Dedifferentiated amniotic fluid mesenchymal stem cell (primary cell): ENCODE measurements around the gene CEP85L.

Experiments
- DNase-seq: peaks from one replicate; pipeline ENCODE4 v3.0.0-alpha.2; 2016; ENCODE audit errors: extremely low spot score

CEP85L gene

GRCh38 chr6:118660218-118660569 lies 8.8 kb upstream of the CEP85L start:
- no peak for DNase-seq

DNA sequence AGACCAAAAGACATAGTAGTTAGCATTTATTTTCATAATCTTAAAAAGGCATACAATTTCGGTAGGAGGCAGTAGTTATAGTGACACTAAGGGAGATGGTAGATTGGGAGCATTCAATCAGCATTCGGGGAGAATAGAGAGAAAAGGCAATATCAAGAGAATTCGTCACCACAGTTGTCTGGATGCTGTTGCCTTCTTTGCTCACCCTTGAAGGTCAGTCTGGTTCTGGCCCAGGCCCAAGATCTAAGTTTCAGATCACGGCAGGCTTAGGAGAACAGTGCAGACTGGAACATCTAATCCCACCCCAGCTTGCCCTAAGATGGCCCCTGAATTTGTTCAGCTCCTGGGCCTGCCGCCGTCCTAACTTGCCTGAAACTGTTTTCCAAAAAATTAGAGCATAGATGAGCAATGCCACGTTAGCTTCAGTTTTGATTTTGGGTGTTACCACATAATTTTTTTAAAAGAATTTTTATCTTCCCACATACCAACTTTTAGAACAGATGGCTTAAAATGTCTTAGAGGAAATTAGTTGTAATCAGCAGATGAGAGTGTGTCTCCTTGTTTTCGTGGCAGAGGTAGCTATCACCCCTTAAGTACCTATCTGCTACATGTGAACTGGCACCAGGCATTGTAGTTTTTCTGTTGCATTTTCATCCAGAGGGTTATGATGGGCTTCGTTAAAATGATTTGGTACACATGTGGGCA lies 8.3 kb upstream of the CEP85L start:
- no peak for DNase-seq

DNA sequence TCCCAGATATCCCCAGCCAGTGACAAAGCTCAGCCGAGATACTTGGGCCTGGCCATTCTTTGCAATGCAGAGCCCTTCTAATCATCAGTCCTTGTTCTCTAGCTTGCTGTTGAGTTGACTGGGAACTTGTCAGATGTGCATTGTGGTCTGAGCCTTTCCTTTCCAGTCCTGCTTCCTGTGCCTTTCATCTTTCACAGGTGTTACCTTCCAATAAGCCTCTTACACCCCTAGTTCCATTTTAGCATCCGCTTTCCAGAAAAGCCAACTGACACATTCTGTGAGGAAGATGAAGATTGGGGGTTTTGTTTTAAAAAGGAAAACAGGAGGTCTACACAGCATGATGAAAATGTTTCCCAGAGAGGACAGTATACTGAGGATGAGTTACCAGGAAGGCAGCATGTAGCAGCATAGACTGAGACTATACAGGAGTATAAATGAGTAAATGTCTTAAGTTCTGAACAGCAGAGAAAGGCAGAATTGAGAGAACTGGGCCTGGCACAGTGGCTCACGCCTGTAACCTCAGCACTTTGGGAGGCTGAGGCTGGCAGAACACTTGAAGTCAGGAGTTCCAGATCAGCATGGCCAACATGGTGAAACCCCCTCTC lies 5.6 kb upstream of the CEP85L start:
- DNase-seq = no peak

- no peak for DNase-seq
These were observed 742 bp upstream of the CEP85L start for GRCh38 chr6:118652051-118652615.

GRCh38 chr6:118650582-118651281 lies 659 bp downstream of the CEP85L start:
- DNase-seq = no peak

DNA sequence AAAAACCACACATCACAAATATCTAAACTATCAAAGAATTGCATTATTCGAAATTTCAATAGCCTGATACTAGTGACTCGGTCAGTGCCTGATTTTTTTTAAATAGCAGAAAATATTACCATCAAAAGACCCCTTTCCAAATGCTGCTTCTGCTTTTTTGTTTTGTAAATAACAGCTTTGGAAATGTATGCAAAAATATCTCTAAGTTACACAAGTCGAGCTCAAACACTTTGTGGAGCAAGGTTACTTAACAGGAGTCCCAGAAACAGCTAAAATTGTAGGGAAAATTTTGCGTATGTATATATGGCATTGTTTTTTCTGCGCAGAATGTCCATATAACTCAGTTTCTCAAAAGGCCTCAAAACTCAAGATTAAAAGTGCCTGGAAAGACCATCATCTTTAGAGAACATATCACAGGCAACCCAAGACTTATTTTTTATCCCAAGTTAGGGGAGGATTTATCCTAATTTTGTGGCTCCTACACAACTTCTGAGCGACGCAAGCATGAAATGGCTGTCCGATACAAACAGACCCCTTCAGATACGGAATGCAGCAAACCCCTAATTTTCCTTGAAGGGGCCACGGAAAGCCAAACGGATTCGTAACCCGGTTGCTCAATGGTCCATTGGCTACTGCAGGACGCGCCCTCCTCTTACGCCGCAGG lies 1.3 kb downstream of the CEP85L start:
- DNase-seq = no peak

DNA sequence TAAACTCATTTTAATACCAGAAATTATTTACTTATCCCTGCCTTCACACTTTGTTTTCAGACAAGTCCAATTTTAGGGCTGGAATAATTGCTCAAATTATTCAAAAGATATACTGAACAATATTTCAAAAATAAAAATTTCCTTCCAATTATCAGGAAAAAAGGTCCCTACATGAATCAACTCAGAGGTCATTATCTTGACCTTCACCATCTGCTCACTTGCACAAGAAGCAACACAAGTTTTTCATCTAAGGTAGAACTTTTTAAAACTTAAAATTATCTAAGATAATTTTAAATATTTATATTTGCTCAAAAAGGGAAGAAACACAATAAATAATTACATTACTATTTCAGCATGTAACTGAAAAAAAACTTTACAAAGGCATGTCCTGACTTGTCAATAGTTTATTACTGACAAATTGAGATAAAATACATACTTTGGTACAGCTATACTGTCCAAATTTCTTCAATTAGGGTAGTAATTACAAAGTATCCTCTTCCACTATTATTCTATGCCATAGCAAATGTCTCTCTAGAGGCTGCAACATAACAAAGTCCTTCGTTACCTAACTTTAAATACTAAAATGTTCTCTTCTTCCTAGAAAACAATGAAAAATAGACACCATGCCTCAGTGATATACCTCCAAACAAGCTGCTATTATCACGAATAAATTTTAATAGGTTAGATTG lies 2.4 kb downstream of the CEP85L start:
- no peak for DNase-seq

DNA sequence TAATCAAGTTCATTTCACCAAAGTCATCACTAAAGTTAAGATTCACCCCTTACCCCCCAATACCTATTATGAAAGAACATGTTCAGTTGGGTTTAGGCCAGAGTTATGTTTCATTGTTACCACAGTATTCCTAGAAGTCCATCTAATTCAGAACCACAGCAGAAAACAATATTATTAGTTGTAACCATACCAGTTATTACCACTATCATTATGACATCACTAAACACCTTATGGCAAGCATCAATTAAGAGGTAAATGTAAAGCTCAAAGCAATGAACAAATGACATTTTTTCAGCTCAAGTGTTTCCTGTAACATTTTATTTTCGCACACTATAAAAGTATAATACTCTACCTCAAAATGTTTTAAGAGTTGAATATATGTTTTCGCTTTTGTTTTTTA lies 4.4 kb downstream of the CEP85L start:
- DNase-seq = no peak

- no peak for DNase-seq
These were observed 6.0 kb downstream of the CEP85L start for GRCh38 chr6:118645395-118645794.

- no peak for DNase-seq
These were observed 7.4 kb downstream of the CEP85L start for GRCh38 chr6:118644007-118644406.

GRCh38 chr6:118641042-118641441 lies 10.3 kb downstream of the CEP85L start:
- no peak for DNase-seq

GRCh38 chr6:118639054-118639964 lies 12.1 kb downstream of the CEP85L start:
- no peak for DNase-seq

GRCh38 chr6:118638288-118638687 lies 13.1 kb downstream of the CEP85L start:
- DNase-seq = no peak

GRCh38 chr6:118635909-118636735 lies 15.3 kb downstream of the CEP85L start:
- DNase-seq = no peak

DNA sequence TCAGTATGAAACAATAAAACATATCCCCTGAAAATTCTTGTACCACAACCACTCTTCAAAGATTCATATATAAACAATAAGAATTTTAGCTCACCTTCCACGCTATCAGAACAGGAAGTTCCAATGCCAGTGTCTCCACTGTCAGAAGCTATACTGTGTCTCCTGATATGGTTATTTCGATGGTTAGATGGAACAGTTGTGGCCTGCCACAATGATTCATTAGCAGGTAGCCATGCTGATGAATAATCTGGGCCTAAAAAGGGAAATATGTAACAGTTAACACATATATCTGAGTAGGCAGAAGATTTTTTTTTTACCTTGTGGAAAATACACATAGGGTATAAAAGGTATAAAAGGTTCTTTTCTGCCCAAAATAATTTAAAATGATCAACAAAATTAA lies 19.0 kb downstream of the CEP85L start:
- DNase-seq = no peak

- no peak for DNase-seq
These were observed 20.5 kb downstream of the CEP85L start for GRCh38 chr6:118630923-118631322.

GRCh38 chr6:118630067-118630466 lies 21.3 kb downstream of the CEP85L start:
- no peak for DNase-seq

DNA sequence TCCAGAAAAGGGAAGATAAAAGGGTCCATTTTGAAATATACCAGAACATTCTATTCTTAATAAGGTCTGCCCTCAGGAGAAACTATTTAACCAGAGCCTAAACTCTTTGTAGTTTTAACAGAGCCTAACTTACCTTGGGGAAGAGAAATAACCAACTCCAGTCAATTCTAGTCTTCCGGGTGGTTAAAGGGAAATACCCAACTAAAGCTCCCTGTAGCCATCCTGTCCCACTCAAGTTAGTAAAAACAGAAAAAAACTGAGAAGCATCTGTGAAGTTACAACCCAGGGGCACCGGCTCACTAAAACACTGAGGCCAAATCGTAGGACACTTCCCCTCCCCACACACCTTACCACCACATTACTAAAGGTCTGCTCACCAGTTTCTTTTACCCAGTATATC lies 23.7 kb downstream of the CEP85L start:
- no peak for DNase-seq

DNA sequence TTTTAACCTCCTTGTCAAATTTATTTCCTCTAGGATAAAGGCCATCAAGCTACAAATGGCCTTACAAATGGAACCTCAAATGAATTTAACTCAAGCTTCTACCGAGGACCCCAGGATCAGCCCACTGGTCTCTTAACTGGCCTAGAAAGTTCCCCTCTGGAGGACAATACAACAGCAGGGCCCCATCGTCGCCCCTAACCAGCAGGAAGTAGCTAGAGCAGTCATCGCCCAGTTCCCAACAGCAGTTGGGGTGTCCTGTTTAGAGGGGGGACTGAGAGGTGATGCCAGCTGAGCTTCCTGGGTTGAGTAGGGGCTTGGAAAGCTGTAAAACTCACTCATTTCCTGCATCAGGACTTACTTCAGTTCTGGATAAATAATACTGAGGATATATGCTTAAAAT lies 25.6 kb downstream of the CEP85L start:
- no peak for DNase-seq
